Ectodermal cell (in vitro differentiated cells): ENCODE results near the gene CELF1. TPM values are rescaled to one million over a fixed set of nuclear protein-coding genes. Genes with fewer than 3 reads are reported as not detected.

ENCODE experiments used
- H3K27ac ChIP-seq: 2 replicates; pipeline ENCODE4 v1.7.0; 2013; ENCODE audit warnings: mild to moderate bottlenecking, low read depth, low read length; ENCODE audit not compliant: insufficient read depth, poor library complexity, severe bottlenecking
- H3K27me3 ChIP-seq: 2 replicates; pipeline ENCODE4 v1.7.0; 2013; ENCODE audit warnings: mild to moderate bottlenecking, low read length; ENCODE audit not compliant: insufficient read depth, control insufficient read depth, poor library complexity, severe bottlenecking
- H3K36me3 ChIP-seq: one replicate; pipeline ENCODE4 v1.7.0; 2013; ENCODE audit warnings: low read length; ENCODE audit not compliant: control insufficient read depth, insufficient read depth
- H3K4me1 ChIP-seq: one replicate; pipeline ENCODE4 v1.7.0; 2013; ENCODE audit warnings: low read length; ENCODE audit not compliant: control insufficient read depth, insufficient read depth
- H3K4me3 ChIP-seq: 2 replicates; pipeline ENCODE4 v1.7.0; 2013; ENCODE audit warnings: low read depth, low read length, control low read depth; ENCODE audit not compliant: insufficient read depth
- H3K9me3 ChIP-seq: 2 replicates; pipeline ENCODE4 v1.7.0; 2013; ENCODE audit warnings: mild to moderate bottlenecking, low read length, moderate library complexity; ENCODE audit not compliant: control insufficient read depth
- WGBS, 2 experiments: methylation state at CpG; one replicate each; pipeline ENCODE4 v1.1.7; 2013; ENCODE audit warnings: missing lambda C conversion rate in 2 of 2; 5-methylcytosine and 5-hydroxymethylcytosine counted together
- polyA plus RNA-seq, 4 experiments: library from polyadenylated mRNA; stranded (reverse); fragments of 50-300 nt; gene quantifications; one replicate each; pipeline ENCODE4 v1.2.3, GENCODE V29; 2013

Gene CELF1
- polyA plus RNA-seq (2013, experiment 1 of 4) = 157 TPM
- polyA plus RNA-seq (2013, experiment 2 of 4) = 153 TPM
- 83.6 TPM for polyA plus RNA-seq (2013, experiment 3 of 4)
- 89.6 TPM for polyA plus RNA-seq (2013, experiment 4 of 4)

- Histone ChIP-seq H3K4me3 (peak within 1 kb of the TSS; percentile 88), H3K27ac (peak within 1 kb of the TSS; percentile 52), H3K36me3 (no peaks in the 10 kb centered on the region), H3K4me1 (peaks cover 9% of the 10 kb centered on the region), H3K9me3 (no peaks in the 10 kb centered on the region), H3K27me3 (no peaks in the 10 kb centered on the region)
- WGBS, 2 experiments = 0% methylated on average over 89 of the region's 89 CpGs
Measured at GRCh38 chr11:47552566-47553405, at the start of gene CELF1. CELF1 (minus strand) TSS chr11:47553132; CDS start chr11:47499523, 53,609 bp downstream.

GRCh38 chr11:47599902-47600301 lies 47.0 kb upstream of the CELF1 start:
- Histone ChIP-seq H3K4me1 (peaks cover 7% of the 10 kb centered on the region), H3K27ac (no peak overlapping the region), H3K36me3 (no peaks in the 10 kb centered on the region), H3K4me3 (no peak overlapping the region), H3K9me3 (no peaks in the 10 kb centered on the region), H3K27me3 (peaks cover 8% of the 10 kb centered on the region)
- WGBS, 2 experiments = 87 to 89% methylated on average over 4 of the region's 4 CpGs

DNA sequence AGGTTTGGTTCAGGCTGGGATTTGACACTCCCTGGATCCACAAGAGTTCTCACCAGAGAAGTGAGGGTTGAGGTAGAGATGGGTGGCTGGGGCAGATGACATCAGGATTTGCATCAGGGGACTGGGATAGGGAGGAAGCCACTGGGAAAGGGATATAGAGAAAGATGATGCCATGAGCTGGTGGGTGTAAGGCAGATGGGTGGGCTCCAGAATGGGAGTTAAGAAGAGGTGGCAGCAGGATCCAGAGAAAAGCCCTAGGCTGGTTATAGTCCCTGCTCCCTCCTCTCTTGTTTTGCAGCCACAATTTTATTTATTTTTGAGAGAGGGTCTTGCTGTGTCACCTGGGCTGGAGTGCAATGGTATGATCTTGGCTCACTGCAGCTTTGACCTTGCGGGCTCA lies 43.0 kb upstream of the CELF1 start:
- peaks cover 39% of the 10 kb centered on the region for H3K27me3 ChIP-seq
- H3K36me3 ChIP-seq = no peaks in the 10 kb centered on the region
- H3K4me3 ChIP-seq = no peak overlapping the region
- H3K4me1 ChIP-seq = peaks cover 15% of the 10 kb centered on the region
- H3K9me3 ChIP-seq = no peaks in the 10 kb centered on the region
- WGBS, 2 experiments = 93 to 100% methylated on average over 1 of the region's 1 CpG
- H3K27ac ChIP-seq = no peak overlapping the region

- Histone ChIP-seq H3K27me3 (peaks cover 39% of the 10 kb centered on the region), H3K27ac (no peak overlapping the region), H3K9me3 (no peaks in the 10 kb centered on the region), H3K4me3 (no peak overlapping the region), H3K36me3 (no peaks in the 10 kb centered on the region), H3K4me1 (peaks cover 15% of the 10 kb centered on the region)
- WGBS, 2 experiments = 69 to 73% methylated on average over 7 of the region's 7 CpGs
Measured at GRCh38 chr11:47595029-47595428, 42.1 kb upstream of the CELF1 start.

DNA sequence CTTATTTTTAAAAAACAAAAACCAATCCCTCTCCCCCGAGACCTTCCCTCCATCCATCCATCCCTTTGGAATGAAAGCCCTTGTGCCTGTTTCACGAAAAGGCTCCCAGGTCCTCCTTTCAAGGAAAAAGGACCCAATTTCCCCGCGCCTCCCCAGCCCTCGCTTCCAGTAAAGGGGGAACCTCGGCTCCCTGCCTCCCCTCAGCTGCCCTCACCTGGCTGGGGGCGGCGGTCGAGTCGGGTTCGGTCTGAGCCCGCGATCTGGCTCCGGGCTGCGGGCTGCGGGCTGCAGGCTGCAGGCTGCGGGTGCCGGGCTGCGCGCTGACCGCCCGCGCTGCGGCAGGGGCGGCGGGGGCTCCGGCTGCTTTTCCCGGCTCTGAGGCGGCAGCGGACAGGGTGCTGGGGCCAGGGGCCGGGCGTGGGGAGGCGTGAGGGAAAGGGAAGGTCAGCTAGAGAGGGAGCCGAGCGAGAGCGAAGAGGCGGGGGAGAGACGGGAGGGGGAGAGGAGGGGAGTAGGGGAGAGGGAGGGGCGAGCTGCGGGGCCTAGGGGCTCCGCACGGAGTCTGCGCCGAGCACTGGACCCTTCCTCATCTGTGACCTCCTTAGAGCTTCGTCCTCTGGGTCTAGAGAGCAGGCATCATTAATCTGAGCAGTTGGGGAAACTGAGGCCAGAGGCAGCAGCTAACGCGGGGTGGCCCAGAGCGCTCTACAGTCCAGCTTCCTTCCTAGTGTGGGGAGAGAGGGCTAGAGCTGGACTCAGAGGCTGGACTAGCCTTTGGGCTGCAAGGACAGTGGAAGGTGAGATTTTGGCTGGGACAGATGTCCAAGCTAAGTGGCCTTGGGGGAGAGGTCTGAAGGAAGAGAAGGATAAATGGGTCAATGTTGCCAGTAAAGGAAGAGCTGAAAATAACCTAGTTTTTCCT lies 41.3 kb upstream of the CELF1 start, which contains the start of gene C1QTNF4:
TSS of gene C1QTNF4 (minus strand) at position 478 of the 922 bp plus-strand sequence. CDS start 3,601 bp downstream, outside the sequence.
- WGBS, 2 experiments = 2% methylated on average over 48 of the region's 48 CpGs
- Histone ChIP-seq H3K36me3 (no peaks in the 10 kb centered on the region), H3K27me3 (peaks cover 39% of the 10 kb centered on the region), H3K9me3 (no peaks in the 10 kb centered on the region), H3K4me1 (peaks cover 9% of the 10 kb centered on the region), H3K4me3 (peak within 1 kb of the TSS; percentile 63), H3K27ac (no peak within 1 kb of the TSS)

DNA sequence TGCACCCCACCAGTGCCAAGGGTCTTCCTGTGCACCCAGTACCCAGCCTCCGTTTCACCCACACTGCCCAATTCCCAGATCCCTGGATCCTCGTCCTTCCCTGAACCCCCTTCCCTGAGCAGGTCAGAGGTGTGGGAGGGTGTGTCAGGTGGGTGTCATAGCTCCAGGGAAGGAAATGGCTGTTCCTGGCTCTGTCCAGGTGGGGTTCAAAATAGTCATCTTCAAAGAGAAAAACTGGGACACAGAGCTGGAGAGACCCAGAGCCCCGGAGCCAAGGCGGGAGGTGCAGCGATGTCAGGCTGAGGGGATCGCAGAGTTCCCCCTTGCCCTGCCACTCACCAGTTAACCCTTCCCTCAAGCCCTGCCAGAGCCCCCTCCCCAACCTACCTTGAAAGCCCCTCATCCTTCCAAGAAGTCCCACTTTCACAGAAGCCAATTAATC lies 40.6 kb upstream of the CELF1 start:
- H3K27me3 ChIP-seq = peaks cover 39% of the 10 kb centered on the region
- H3K9me3 ChIP-seq = no peaks in the 10 kb centered on the region
- H3K36me3 ChIP-seq = no peaks in the 10 kb centered on the region
- 4 to 5% methylated on average over 4 to 6 of the region's 6 CpGs for WGBS, 2 experiments
- no peak overlapping the region for H3K27ac ChIP-seq
- H3K4me3 ChIP-seq = peak overlapping the region; percentile 63
- H3K4me1 ChIP-seq = peaks cover 9% of the 10 kb centered on the region

- Histone ChIP-seq H3K27me3 (peaks cover 39% of the 10 kb centered on the region), H3K27ac (no peak overlapping the region), H3K4me1 (peaks cover 9% of the 10 kb centered on the region), H3K4me3 (peak overlapping the region; percentile 63), H3K9me3 (no peaks in the 10 kb centered on the region), H3K36me3 (no peaks in the 10 kb centered on the region)
- 68 to 95% methylated on average over 2 of the region's 2 CpGs for WGBS, 2 experiments
Measured at GRCh38 chr11:47592970-47593369, 40.0 kb upstream of the CELF1 start.

DNA sequence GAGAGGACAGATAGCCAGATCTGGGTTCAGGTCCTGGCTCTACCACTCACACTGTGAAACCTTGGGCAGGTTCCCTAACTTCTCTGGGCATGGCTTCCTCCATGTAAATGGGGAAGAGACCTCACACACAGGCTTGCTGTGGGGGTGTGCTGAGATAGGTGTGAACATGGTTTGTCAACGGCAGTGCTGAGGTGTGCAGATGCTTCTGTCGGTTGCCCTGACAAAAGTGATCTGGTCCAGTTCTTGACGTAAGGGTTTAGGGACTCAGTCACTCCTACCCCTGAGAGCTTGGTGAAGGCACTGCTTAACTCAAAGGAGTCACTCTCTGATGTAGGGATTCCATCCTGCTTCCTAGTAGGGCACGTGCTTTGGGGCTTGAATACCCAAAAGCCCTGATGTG lies 39.3 kb upstream of the CELF1 start:
- Histone ChIP-seq H3K27me3 (peaks cover 39% of the 10 kb centered on the region), H3K9me3 (no peaks in the 10 kb centered on the region), H3K27ac (no peak overlapping the region), H3K36me3 (no peaks in the 10 kb centered on the region), H3K4me1 (peaks cover 9% of the 10 kb centered on the region), H3K4me3 (no peak overlapping the region)
- 78% methylated on average over 4 of the region's 4 CpGs for WGBS, 2 experiments

GRCh38 chr11:47591764-47592163 lies 38.8 kb upstream of the CELF1 start:
- H3K27ac ChIP-seq = no peak overlapping the region
- H3K36me3 ChIP-seq = no peaks in the 10 kb centered on the region
- H3K9me3 ChIP-seq = no peaks in the 10 kb centered on the region
- 49 to 56% methylated on average over 7 of the region's 7 CpGs for WGBS, 2 experiments
- H3K4me1 ChIP-seq = peaks cover 9% of the 10 kb centered on the region
- H3K27me3 ChIP-seq = peaks cover 39% of the 10 kb centered on the region
- H3K4me3 ChIP-seq = no peak overlapping the region
